ENCODE data around the gene CLN5. TPM values are rescaled to one million over a fixed set of nuclear protein-coding genes. Genes with fewer than 3 reads are reported as not detected.

Gene CLN5
- total RNA-seq, 1 experiment from 2014 or later: 10.7 TPM

- Histone ChIP-seq H3K79me2 (ENCODE audit: low read depth) (no peaks in the 10 kb centered on the region), H2AFZ (no peak overlapping the region), H3K9me2 (ENCODE audit: insufficient read depth) (no peaks in the 10 kb centered on the region), H3K27me3 (ENCODE audit: insufficient read depth, low read depth) (no peaks in the 10 kb centered on the region), H3F3A (ENCODE audit: insufficient read depth, low read depth) (peaks cover 16% of the 10 kb centered on the region; the same call in 1 of the 2 replicates), H3K4me2 (no peak overlapping the region), H3K9me3 (ENCODE audit: insufficient read depth, low read depth) (no peaks in the 10 kb centered on the region), H4K20me1 (ENCODE audit: insufficient read depth) (no peaks in the 10 kb centered on the region), H3K4me3 (no peak overlapping the region), H3K36me3 (ENCODE audit: low read depth) (no peaks in the 10 kb centered on the region), H3K27ac (no peak overlapping the region), H3K4me1 (replicated peaks; ENCODE audit: insufficient read depth) (peaks cover 14% of the 10 kb centered on the region)
- no TSS peak for BruUV-seq (replicated peaks)
- POLR2A ChIA-PET (ENCODE audit: unreplicated experiment): no interaction called here
- CTCF ChIA-PET: no interaction called here
- no peak for TF ChIP-seq CTCF (conservative IDR thresholded peaks at IDR 0.05)
- no peak for TF ChIP-seq EZH2 (IDR thresholded peaks at IDR 0.05; ENCODE audit: low read depth)
- DNase-seq: no peak
- intact Hi-C loops (cut with micrococcal nuclease; ENCODE audit: unreplicated experiment): loop anchor here (10.0 kb wide), 1 partner anchor 69 kb away; no protein-coding TSS in a partner anchor
Observed at GRCh38 chr13:76973920-76974617, 17.8 kb upstream of the CLN5 start.

GRCh38 chr13:76974618-76974975 is 17.3 kb upstream of the CLN5 start:
- intact Hi-C loops (cut with micrococcal nuclease; ENCODE audit: unreplicated experiment): loop anchor here (10.0 kb wide), 1 partner anchor 70 kb away; no protein-coding TSS in a partner anchor
- Histone ChIP-seq H3K4me1 (replicated peaks; ENCODE audit: insufficient read depth) (peaks cover 14% of the 10 kb centered on the region), H3K4me3 (no peak overlapping the region), H3K36me3 (ENCODE audit: low read depth) (no peaks in the 10 kb centered on the region), H3K4me2 (no peak overlapping the region), H4K20me1 (ENCODE audit: insufficient read depth) (no peaks in the 10 kb centered on the region), H3F3A (ENCODE audit: insufficient read depth, low read depth) (peaks cover 16% of the 10 kb centered on the region; the same call in 1 of the 2 replicates), H3K27ac (no peak overlapping the region), H3K9me2 (ENCODE audit: insufficient read depth) (no peaks in the 10 kb centered on the region), H3K79me2 (ENCODE audit: low read depth) (no peaks in the 10 kb centered on the region), H3K27me3 (ENCODE audit: insufficient read depth, low read depth) (no peaks in the 10 kb centered on the region), H2AFZ (no peak overlapping the region), H3K9me3 (ENCODE audit: insufficient read depth, low read depth) (no peaks in the 10 kb centered on the region)
- no TSS peak for BruUV-seq (replicated peaks)
- POLR2A ChIA-PET (ENCODE audit: unreplicated experiment): no interaction called here
- CTCF ChIA-PET: interaction anchor here (0.7 kb wide), 1 partner anchor 775 kb away, joined by 3 read pairs; no protein-coding TSS in a partner anchor
- TF ChIP-seq EZH2 (IDR thresholded peaks at IDR 0.05; ENCODE audit: low read depth): no peak
- TF ChIP-seq CTCF (conservative IDR thresholded peaks at IDR 0.05): no peak
- DNase-seq: no peak

- no TSS peak for BruUV-seq (replicated peaks)
- Histone ChIP-seq H3K4me3 (no peak overlapping the region), H3K4me2 (peak overlapping the region; percentile 51; the same call in 1 of the 2 replicates), H3K36me3 (ENCODE audit: low read depth) (no peaks in the 10 kb centered on the region), H3K9me2 (ENCODE audit: insufficient read depth) (no peaks in the 10 kb centered on the region), H2AFZ (no peak overlapping the region), H3K27me3 (ENCODE audit: insufficient read depth, low read depth) (0 out of 2 replicates have a peak, but pooled peaks cover 5% of the 10 kb centered on the region), H3K4me1 (replicated peaks; ENCODE audit: insufficient read depth) (peaks cover 14% of the 10 kb centered on the region), H4K20me1 (ENCODE audit: insufficient read depth) (no peaks in the 10 kb centered on the region), H3K9me3 (ENCODE audit: insufficient read depth, low read depth) (no peaks in the 10 kb centered on the region), H3F3A (ENCODE audit: insufficient read depth, low read depth) (peaks cover 16% of the 10 kb centered on the region; the same call in 1 of the 2 replicates), H3K79me2 (ENCODE audit: low read depth) (no peaks in the 10 kb centered on the region), H3K27ac (no peak overlapping the region)
- no peak for DNase-seq
- intact Hi-C loops (cut with micrococcal nuclease; ENCODE audit: unreplicated experiment): loop anchor here (10.0 kb wide), 1 partner anchor 71 kb away; no protein-coding TSS in a partner anchor
- ChIA-PET CTCF (no interaction called here), POLR2A (ENCODE audit: unreplicated experiment) (no interaction called here)
- TF ChIP-seq EZH2 (IDR thresholded peaks at IDR 0.05; ENCODE audit: low read depth) (no peak), CTCF (conservative IDR thresholded peaks at IDR 0.05) (no peak)
Observed at GRCh38 chr13:76975863-76976262, 16.0 kb upstream of the CLN5 start.
